Measurements from ENCODE around the gene CD109.

DNA sequence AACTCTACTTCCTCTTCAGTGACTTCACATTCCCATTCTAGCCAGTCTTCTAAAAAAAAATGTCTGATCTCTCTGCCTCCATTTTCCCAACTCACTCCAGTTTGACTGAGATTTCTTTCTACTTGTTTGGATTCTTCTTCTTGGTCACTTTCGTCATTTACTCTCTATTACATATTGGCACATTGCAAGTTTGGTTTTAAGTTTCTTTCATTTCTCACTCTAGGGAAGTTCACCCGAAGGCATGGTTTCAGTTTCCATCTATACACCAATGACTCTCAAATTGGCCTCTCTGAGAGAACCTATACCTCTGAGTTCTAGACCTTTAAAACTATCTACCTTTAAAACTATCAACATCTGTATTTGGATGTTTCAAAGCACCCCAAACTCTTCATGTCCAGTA lies 51.3 kb downstream of the CD109 start:
- TF ChIP-seq, protein P1, sequence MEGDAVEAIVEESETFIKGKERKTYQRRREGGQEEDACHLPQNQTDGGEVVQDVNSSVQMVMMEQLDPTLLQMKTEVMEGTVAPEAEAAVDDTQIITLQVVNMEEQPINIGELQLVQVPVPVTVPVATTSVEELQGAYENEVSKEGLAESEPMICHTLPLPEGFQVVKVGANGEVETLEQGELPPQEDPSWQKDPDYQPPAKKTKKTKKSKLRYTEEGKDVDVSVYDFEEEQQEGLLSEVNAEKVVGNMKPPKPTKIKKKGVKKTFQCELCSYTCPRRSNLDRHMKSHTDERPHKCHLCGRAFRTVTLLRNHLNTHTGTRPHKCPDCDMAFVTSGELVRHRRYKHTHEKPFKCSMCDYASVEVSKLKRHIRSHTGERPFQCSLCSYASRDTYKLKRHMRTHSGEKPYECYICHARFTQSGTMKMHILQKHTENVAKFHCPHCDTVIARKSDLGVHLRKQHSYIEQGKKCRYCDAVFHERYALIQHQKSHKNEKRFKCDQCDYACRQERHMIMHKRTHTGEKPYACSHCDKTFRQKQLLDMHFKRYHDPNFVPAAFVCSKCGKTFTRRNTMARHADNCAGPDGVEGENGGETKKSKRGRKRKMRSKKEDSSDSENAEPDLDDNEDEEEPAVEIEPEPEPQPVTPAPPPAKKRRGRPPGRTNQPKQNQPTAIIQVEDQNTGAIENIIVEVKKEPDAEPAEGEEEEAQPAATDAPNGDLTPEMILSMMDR (IDR thresholded peaks at IDR 0.05): no peak
- TF ChIP-seq POLR2A (IDR thresholded peaks at IDR 0.05): no peak
